Cardiac muscle cell (in vitro differentiated cells and primary cell): ENCODE results near the gene SYTL1. TPM values are rescaled to one million over a fixed set of nuclear protein-coding genes. Genes with fewer than 3 reads are reported as not detected.
A peak's percentile ranks its signal among the peaks of the same experiment; 100 is the strongest.

Source experiments
- DNase-seq, 2 donors: peaks; one replicate each; pipeline versions ENCODE4 v3.0.0 to v3.0.0-alpha.2; 2010 to 2017; ENCODE audit warnings: low read depth in 1 of 2, low spot score in 1 of 2
- H3K27ac ChIP-seq: fragments of 200-600 bp; sonication (generic); 2 replicates; pipeline ENCODE4 v1.5.1; 2016
- H3K27me3 ChIP-seq: fragments of 200-600 bp; sonication (generic); 2 replicates; pipeline ENCODE4 v1.6.0; 2016; ENCODE audit warnings: control low read depth
- H3K36me3 ChIP-seq: fragments of 200-600 bp; sonication (generic); 2 replicates; pipeline ENCODE4 v1.5.1; 2016; ENCODE audit warnings: control low read depth
- H3K4me1 ChIP-seq: fragments of 200-600 bp; sonication (generic); 2 replicates; pipeline ENCODE4 v1.8.1; 2017; ENCODE audit warnings: low read depth, mild to moderate bottlenecking, mixed run types
- H3K4me3 ChIP-seq: fragments of 200-600 bp; sonication (generic); 2 replicates; pipeline ENCODE4 v1.5.1; 2016; ENCODE audit warnings: mild to moderate bottlenecking
- H3K9me3 ChIP-seq: fragments of 200-600 bp; sonication (generic); 2 replicates; pipeline ENCODE4 v1.5.1; 2017; ENCODE audit warnings: low read depth, mild to moderate bottlenecking, control low read depth
- polyA plus RNA-seq: library from polyadenylated mRNA; unstranded; fragments of >200 nt; fragmentation: Nextera tagmentation; extraction: Ambion mirVana; gene quantifications from 2 replicates; pipeline ENCODE4 v1.2.1, GENCODE V29; 2016
- total RNA-seq: library from RNA; depleted of rRNA; stranded (reverse); fragments of >200 nt; gene quantifications from 2 replicates; pipeline ENCODE4 v1.2.3, GENCODE V29; 2016
- TF ChIP-seq, protein P1 (sequence below): IDR thresholded peaks from 2 replicates; pipeline ENCODE4 v1.5.1; 2012; ENCODE audit warnings: low read depth, mild to moderate bottlenecking, low read length

The SYTL1 gene
- total and polyA plus RNA-seq, 2 experiments from 2014 or later = 14.7 to 44.1 TPM

- peak; percentile 38 to 64 for DNase-seq
Measured at GRCh38 chr1:27391511-27392095, 49.8 kb downstream of the SYTL1 start.

GRCh38 chr1:27392096-27392777 is 50.4 kb downstream of the SYTL1 start, which contains the start of gene GPR3:
GPR3 (plus strand) TSS chr1:27392622; CDS start chr1:27393799, 1,177 bp downstream.
- H3K9me3 ChIP-seq = no peaks in the 10 kb centered on the region
- DNase-seq = peak; percentile 94 to 96
- no peaks in the 10 kb centered on the region for H3K27me3 ChIP-seq
- TF ChIP-seq, protein P1, sequence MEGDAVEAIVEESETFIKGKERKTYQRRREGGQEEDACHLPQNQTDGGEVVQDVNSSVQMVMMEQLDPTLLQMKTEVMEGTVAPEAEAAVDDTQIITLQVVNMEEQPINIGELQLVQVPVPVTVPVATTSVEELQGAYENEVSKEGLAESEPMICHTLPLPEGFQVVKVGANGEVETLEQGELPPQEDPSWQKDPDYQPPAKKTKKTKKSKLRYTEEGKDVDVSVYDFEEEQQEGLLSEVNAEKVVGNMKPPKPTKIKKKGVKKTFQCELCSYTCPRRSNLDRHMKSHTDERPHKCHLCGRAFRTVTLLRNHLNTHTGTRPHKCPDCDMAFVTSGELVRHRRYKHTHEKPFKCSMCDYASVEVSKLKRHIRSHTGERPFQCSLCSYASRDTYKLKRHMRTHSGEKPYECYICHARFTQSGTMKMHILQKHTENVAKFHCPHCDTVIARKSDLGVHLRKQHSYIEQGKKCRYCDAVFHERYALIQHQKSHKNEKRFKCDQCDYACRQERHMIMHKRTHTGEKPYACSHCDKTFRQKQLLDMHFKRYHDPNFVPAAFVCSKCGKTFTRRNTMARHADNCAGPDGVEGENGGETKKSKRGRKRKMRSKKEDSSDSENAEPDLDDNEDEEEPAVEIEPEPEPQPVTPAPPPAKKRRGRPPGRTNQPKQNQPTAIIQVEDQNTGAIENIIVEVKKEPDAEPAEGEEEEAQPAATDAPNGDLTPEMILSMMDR = peak; percentile 64
- no peak within 1 kb of the TSS for H3K27ac ChIP-seq
- peaks cover 3% of the 10 kb centered on the region for H3K4me1 ChIP-seq
- H3K4me3 ChIP-seq = peak within 1 kb of the TSS; percentile 53
- no peaks in the 10 kb centered on the region for H3K36me3 ChIP-seq

More at GRCh38 chr1:27391511-27392095, 49.8 kb downstream of the SYTL1 start:
- H3K4me3 ChIP-seq = no peak overlapping the region
- H3K36me3 ChIP-seq = no peaks in the 10 kb centered on the region
- no peak overlapping the region for H3K27ac ChIP-seq
- TF ChIP-seq, protein P1 = no peak
- H3K27me3 ChIP-seq = no peaks in the 10 kb centered on the region
- H3K4me1 ChIP-seq = no peaks in the 10 kb centered on the region
- H3K9me3 ChIP-seq = no peaks in the 10 kb centered on the region

- TF ChIP-seq, protein P1 = peak; percentile 40
Measured at GRCh38 chr1:27392778-27393635, 51.2 kb downstream of the SYTL1 start.

GRCh38 chr1:27393641-27394281 is 51.9 kb downstream of the SYTL1 start:
- Histone ChIP-seq H3K4me3 (no peak overlapping the region), H3K27ac (no peak overlapping the region), H3K36me3 (no peaks in the 10 kb centered on the region), H3K9me3 (no peaks in the 10 kb centered on the region), H3K4me1 (peaks cover 3% of the 10 kb centered on the region), H3K27me3 (no peaks in the 10 kb centered on the region)
- TF ChIP-seq, protein P1 = no peak
- no peak for DNase-seq

More at GRCh38 chr1:27392778-27393635, 51.2 kb downstream of the SYTL1 start:
- H3K27me3 ChIP-seq = no peaks in the 10 kb centered on the region
- no peaks in the 10 kb centered on the region for H3K9me3 ChIP-seq
- no peaks in the 10 kb centered on the region for H3K36me3 ChIP-seq
- peaks cover 3% of the 10 kb centered on the region for H3K4me1 ChIP-seq
- peak overlapping the region; percentile 53 for H3K4me3 ChIP-seq
- DNase-seq = no peak
- H3K27ac ChIP-seq = no peak overlapping the region

DNA sequence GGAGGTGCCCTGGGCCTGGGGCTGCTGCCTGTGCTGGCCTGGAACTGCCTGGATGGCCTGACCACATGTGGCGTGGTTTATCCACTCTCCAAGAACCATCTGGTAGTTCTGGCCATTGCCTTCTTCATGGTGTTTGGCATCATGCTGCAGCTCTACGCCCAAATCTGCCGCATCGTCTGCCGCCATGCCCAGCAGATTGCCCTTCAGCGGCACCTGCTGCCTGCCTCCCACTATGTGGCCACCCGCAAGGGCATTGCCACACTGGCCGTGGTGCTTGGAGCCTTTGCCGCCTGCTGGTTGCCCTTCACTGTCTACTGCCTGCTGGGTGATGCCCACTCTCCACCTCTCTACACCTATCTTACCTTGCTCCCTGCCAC is 52.4 kb downstream of the SYTL1 start:
- no peak overlapping the region for H3K27ac ChIP-seq
- H3K36me3 ChIP-seq = no peaks in the 10 kb centered on the region
- TF ChIP-seq, protein P1 = no peak
- no peaks in the 10 kb centered on the region for H3K9me3 ChIP-seq
- peaks cover 8% of the 10 kb centered on the region for H3K4me1 ChIP-seq
- no peak for DNase-seq
- no peak overlapping the region for H3K4me3 ChIP-seq
- no peaks in the 10 kb centered on the region for H3K27me3 ChIP-seq
